ENCODE measurements around the gene PPFIBP1. TPM values are rescaled to one million over a fixed set of nuclear protein-coding genes. Genes with fewer than 3 reads are reported as not detected.

PPFIBP1 gene
- total and polyA plus RNA-seq, 9 of the 15 experiments (the other 6 are each of a cell fraction or from before 2014, with no cell fraction given), result 0.46 to 3.5 (median 1.8) TPM

- no peaks in the 10 kb centered on the region for H4K20me1 ChIP-seq (replicated peaks; ENCODE audit: control insufficient read depth, insufficient read depth, low read length)
- peaks cover 10 to 20% of the 10 kb centered on the region in 2 experiments; a peak in 4 of 5 replicates for H3K27me3 ChIP-seq (ENCODE audit: control insufficient read depth in 2 of 2, insufficient read depth in 2 of 2, low read length in 2 of 2)
- intact Hi-C loops (cut with micrococcal nuclease) (no loop called here), in situ Hi-C loops (cut with MboI) (no loop called here)
- 5% methylated on average over 6 of the region's 6 CpGs for WGBS (ENCODE audit: insufficient coverage, low coverage, missing lambda C conversion rate)
- H3K9ac ChIP-seq (ENCODE audit: insufficient read depth in 1 of 2, low read depth in 2 of 2, low read length in 2 of 2), result peak overlapping the region; percentile 60 to 90; a peak in 3 of 4 replicates
- TF ChIP-seq L3MBTL2 (IDR thresholded peaks at IDR 0.05) (peak; percentile 71; the same call in 1 of the 2 replicates), E2F6 (IDR thresholded peaks at IDR 0.05; ENCODE audit: borderline replicate concordance in 1 of 2, extremely low read depth in 1 of 2, insufficient read depth in 1 of 2, insufficient read length in 1 of 2, low read depth in 1 of 2, low read length in 1 of 2, poor library complexity in 1 of 2, severe bottlenecking in 1 of 2) (peak in 1 of 2 experiments; percentile 7), RHOXF2B (CRISPR knock-in tag; conservative IDR thresholded peaks at IDR 0.05) (no peak), ZBTB26 (CRISPR knock-in tag; IDR thresholded peaks at IDR 0.05) (no peak), LCOR (CRISPR knock-in tag; IDR thresholded peaks at IDR 0.05) (peak; percentile 40; the same call in 1 of the 2 replicates), ID3 (CRISPR knock-in tag; IDR thresholded peaks at IDR 0.05) (no peak), ID3 (tag; IDR thresholded peaks at IDR 0.05) (0 out of 2 replicates have a peak, but pooled peaks have one; percentile 29)
- no peaks in the 10 kb centered on the region for H3K9me3 ChIP-seq (replicated peaks; ENCODE audit: control insufficient read depth, insufficient read depth, low read depth, low read length)
- CTCF ChIA-PET (ENCODE audit: low intra/inter-chr PET ratio), result no interaction called here
- POLR2A ChIA-PET, result interaction anchor here (0.7 to 1.4 kb wide), 3 partner anchors 8 to 110 kb away, joined by 3 read pairs; no protein-coding TSS in a partner anchor
- peaks cover 9 to 14% of the 10 kb centered on the region in 2 experiments for H3K4me1 ChIP-seq (replicated peaks in 1 of 2; ENCODE audit: control insufficient read depth in 2 of 2, insufficient read depth in 2 of 2, low read length in 2 of 2)
- FAIRE-seq, result no peak
- peak overlapping the region; percentile 87 for H3K4me2 ChIP-seq (ENCODE audit: insufficient read depth, low read length)
- no peaks in the 10 kb centered on the region for H3K9me1 ChIP-seq (ENCODE audit: control insufficient read depth, insufficient read depth, low read length)
- no peaks in the 10 kb centered on the region for H3K79me2 ChIP-seq (ENCODE audit: control insufficient read depth, insufficient read depth, low read length)
- peak in 2 of 4 experiments; percentile 7 to 8 for DNase-seq (ENCODE audit: extremely low read depth in 1 of 4, low spot score in 3 of 4)
- TSS peak; percentile 95 for BruUV-seq (replicated peaks)
- H3K27ac ChIP-seq (ENCODE audit: extremely low read depth, low read depth, low read length), result peak overlapping the region; percentile 31; the same call in 1 of the 3 replicates
- H2AFZ ChIP-seq (ENCODE audit: low read depth, low read length), result peak overlapping the region; percentile 94
- H3K4me3 ChIP-seq, result peak overlapping the region; percentile 65
- no peaks in the 10 kb centered on the region for H3K36me3 ChIP-seq (ENCODE audit: control insufficient read depth, insufficient read depth, low read length)
- ATAC-seq, result no peak
Measured at GRCh38 chr12:27523305-27523641, 733 bp upstream of the PPFIBP1 start.

Data from K562 (cell line).